Femur (tissue), 1 donor: ENCODE data around the gene KLK14.

Experiments used
- DNase-seq: peaks from one replicate; pipeline ENCODE4 v3.0.0-alpha.2; 2017

The KLK14 gene

GRCh38 chr19:51108066-51108804, 25.5 kb upstream of the KLK14 start, which contains the start of gene CTU1:
Gene CTU1 (minus strand): TSS chr19:51108409. CDS start chr19:51104569, 3,840 bp downstream.
- peak; percentile 99 for DNase-seq

DNA sequence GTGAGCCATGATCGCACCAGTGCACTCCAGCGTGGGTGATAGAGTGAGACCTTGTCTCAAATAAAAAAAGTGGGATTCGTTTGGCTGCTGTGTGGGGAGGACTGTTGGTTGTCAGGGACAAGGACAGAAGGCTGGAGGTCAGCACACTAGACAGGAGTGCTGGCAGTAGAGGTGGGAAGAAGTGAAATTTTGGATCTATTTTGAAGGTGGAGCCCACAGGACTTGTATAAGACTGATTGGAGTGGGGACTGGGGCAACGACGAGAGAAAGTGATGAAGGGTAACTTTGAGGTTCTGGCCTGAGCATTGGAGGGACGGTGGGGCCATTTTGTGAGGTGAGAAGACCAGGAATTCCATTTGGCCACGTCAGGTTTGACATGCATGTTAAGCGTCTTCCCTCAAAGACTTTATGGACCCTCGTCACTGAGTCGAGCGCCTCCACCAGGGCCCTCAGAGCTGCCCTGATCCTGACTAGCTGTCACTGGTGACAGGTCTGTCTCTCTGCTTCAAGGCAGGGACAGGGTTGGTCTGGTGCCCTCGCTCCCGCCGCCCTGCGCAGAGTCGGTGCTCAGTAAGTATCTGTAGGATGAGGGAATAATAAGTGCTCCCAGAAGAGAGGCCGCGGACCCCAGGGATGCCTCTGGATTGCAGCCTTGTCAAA, 24.8 kb upstream of the KLK14 start:
- no peak for DNase-seq

DNA sequence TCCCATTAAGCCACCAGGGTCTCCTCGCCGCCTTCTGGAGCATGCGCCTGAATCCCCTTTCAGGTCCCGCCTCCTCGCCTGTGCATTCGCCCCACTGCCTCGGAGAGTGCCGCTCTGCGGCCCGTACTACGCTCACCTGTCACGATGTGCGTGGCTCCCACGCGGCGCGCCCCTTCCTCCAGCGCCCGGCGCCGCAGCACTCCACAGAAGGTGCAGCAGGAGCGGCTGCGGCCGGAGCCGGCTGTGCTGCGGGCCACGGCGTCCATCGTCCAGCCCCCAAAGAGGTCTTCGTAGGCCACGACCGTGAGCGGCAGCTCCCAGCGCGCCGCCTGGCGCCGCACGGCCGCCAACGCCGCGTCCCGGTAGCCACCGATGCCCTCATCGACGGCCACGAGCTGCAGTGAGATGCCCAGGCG, 21.2 kb upstream of the KLK14 start:
- no peak for DNase-seq

DNA sequence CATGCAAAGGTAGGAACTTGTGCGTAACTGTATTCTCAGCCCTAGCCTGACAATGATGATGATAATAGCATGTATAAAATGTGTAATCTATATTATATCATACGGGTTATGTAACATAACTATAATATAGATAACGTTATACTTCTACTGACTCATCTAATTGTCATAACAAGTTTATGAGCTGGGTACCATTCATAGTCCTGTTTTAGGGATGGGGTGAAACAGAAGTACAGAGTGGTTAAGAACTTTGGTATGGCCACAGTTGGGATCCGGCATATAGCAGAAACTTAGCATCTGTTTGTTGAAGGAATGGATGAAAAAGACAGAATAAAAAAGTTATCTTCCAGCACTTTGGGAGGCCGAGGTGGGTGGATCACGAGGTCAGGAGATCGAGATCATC, 20.3 kb upstream of the KLK14 start:
- no peak for DNase-seq

DNA sequence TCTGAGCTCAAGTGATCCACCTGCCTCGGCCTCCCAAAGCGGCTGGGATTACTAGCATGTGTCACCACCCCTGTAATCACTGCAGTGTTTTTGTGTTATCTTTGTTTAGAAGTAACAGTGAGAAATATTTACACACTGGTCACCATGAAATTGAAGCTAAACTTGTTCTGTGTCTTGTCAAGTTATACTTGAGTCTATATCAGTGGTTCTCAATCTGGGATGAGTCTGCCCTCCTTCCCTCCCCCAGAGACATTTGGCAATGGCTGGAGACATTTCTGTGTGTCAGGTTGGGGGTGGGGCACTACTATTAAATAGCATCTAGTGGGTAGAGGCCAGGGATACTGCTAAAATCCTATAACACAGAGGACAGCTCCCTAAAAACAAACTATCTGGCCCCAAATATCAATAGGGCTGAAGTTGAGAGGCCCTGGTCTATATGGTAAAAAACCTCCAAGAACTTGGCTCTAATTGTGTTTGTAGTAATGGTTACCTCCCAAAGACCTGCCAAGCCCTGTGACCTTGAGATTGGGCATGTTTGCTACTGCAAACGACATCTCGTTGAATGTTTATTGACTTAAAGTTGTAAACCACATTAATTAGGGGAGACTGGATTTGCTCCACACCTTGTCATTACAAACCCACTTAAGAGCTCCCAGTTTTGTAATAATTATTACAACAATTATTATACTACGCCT, 18.6 kb upstream of the KLK14 start:
- no peak for DNase-seq

GRCh38 chr19:51100601-51101000, 17.9 kb upstream of the KLK14 start:
- no peak for DNase-seq

- no peak for DNase-seq
Measured at GRCh38 chr19:51099047-51099382, 16.3 kb upstream of the KLK14 start.

DNA sequence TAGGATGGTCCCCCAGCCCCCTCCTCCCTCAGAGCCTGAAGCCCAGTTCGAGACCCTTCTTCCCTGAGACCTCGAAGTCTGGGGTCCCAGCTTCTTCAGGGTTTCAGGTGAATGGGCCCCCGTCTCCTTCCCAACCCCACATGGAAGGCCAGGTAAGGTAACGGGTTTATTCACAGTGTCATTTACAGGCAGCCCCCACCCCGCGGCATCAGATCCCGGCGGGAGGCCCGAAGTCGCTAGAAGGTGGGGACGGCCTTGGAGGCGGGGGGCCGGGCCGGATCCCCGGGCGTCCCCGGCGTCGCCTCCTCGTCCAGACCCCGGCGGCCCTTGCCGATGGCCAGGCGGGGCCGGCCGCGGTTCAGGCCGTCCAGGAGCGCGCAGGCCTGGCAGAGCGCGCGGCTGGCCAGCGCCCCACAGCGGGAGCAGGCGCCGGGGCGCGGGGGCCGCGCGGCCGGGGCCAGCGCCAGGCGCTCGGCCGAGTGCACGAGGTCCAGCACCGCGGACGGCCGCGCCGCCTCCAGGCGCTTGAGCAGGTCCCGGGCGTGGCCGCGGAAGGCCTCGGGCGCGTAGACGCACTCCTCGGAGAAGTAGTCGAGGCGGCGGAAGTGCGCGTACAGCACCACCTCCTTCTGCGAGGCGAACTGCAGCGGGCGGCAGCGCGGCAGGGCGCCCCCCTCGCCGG, 15.8 kb upstream of the KLK14 start:
- DNase-seq: peak; percentile 63

GRCh38 chr19:51097796-51098195, 15.1 kb upstream of the KLK14 start:
- DNase-seq: no peak

DNA sequence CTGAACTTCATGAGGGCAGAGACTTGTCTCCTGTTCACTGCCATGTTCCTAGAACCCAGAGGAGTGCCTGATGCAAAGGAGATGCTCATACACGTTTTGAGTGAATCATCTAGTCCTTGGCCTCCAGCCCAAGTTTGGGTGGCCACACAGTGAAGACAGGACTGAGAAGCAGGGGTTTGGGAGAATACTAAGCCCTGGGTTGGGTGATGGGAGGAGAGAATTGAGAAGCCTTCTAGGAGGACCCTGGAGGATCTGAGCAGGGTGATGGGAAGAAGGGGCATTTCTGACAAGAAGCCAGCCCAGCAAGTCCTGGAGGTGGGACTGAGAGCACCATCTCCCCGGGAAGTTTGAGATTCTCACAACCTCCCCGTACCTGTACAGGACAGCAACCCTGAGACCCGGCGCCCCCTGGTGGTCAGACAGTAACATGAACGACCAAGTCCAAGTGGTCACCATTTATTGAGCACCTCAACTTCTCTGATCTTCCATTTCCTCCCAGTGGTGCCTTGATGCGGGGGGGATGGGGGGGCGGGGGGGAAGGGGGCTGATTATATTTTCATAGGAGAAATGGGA, 14.6 kb upstream of the KLK14 start:
- peak; percentile 60 for DNase-seq

DNA sequence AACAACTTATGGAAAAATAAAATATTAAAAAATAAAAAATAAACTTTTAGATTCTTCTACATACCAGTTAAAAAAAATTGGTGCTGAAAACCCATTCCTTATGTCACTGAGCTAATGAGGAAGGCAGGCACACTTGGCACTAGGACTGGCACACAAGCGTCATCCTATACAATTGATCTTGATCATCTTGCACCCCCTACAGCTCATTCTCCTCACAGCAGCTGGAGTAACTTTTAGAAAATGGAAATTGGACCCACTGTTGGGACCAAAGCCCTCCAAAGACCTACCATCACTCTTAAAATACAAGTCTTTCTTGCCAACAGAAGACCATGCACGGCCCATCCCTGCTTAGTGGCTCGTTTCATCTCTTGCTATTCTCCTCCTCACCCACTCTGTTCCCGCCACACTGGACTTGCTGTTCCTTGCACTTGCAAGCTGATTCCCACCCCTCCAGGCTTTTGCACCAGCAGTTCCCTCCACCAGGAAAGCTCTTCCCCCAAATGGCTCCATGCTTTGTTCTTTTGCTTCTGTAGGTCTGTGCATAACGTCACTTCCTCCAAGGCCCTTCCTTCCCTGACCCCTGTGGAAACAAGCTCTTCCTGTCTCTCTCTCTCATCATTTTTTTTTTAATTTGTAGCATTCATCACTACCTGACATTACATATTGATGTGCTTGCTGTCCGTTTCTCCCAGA, 13.9 kb upstream of the KLK14 start:
- DNase-seq: no peak

GRCh38 chr19:51094696-51095279, 12.1 kb upstream of the KLK14 start:
- DNase-seq: no peak

DNA sequence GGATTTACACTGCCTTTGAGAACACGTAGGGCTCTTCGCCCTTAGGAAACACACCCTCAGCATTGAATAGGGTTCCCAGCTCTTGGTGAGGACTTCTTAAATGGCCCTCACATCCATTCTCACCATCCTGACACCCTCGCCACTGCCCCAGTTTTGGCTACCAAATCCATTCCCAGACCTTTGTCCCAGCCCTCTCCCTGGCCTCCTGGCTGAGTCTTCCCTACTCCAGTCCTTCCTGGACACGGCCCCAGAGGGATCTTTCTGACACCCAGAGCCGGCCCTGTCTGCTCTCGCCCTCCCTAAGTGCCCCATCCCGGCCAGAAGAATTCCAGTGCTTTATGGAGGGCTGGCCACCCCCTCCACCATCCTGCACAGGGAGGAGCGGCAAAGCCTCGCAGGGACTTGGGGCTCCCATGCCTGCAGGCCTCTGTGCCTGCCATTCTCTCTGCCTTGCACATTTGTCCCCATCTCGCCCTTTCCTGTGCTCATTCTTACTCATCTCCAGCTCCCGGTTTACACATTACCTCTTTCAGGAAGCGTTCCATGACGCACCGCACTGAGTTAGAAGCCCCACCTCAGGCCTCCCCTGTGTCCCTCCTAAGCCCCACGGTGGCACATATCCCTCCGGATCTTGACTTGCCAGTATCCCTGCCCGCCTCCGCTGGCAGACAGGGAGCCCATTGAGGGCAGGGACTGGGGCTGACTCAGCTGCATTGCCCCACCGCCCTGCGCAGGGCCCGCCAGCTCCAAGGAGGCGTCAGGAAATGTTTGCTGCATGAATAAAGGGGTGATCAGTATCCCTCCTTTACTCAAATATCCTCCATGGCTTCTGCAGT, 11.0 kb upstream of the KLK14 start:
- DNase-seq: no peak

- no peak for DNase-seq
Measured at GRCh38 chr19:51093101-51093500, 10.4 kb upstream of the KLK14 start.

- no peak for DNase-seq
Measured at GRCh38 chr19:51091895-51092873, 9.5 kb upstream of the KLK14 start.

DNA sequence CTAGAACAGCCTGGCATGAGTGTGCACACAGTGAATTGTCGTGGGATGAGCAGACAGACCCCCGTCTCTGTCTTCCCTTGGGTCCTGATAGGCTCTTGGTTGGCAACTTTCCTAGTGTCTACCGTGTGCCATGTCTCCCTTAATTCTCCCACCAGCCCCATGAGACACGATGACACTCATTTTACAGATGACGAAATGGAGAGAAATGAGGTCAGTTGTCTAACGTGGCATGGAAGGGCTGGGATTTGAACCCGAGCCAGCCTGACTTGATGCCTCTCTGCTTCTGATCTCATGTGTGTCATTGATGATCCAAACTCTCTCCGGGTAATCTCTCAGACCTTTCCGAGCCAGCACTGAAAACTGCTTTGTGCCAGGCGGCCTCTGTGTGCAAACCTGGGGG, 8.4 kb upstream of the KLK14 start:
- no peak for DNase-seq

GRCh38 chr19:51090471-51090870, 7.8 kb upstream of the KLK14 start:
- no peak for DNase-seq

DNA sequence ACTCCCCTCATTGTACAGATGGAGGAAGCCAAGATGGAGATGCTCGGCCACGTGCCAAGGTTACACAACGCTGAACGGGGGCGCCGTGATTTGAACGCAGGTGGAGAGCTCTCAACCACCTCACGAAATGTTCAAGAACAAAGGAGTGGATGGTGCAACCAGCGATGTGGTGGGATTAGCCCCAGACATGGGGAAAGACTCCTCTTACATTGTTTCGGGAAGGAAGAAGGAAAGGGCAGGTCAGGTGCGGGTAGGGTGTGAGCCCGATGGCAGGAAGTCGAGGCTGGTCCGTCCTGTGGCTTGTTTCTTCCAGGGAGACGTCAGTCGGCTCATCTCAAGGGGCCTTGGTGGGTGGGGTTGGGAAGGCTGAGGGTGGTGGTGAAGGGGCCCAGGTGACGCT, 7.1 kb upstream of the KLK14 start:
- DNase-seq: no peak

- no peak for DNase-seq
Measured at GRCh38 chr19:51086153-51086850, 3.6 kb upstream of the KLK14 start.
